NCI-H2171 treated with DMSO at 0.1 percent for 48 hours (cell line): ENCODE measurements around the gene ATXN1.

ENCODE experiments used
- DNase-seq: peaks from one replicate; lab custom pipeline; 2025; lab: John Stamatoyannopoulos, UW

The ATXN1 gene

DNA sequence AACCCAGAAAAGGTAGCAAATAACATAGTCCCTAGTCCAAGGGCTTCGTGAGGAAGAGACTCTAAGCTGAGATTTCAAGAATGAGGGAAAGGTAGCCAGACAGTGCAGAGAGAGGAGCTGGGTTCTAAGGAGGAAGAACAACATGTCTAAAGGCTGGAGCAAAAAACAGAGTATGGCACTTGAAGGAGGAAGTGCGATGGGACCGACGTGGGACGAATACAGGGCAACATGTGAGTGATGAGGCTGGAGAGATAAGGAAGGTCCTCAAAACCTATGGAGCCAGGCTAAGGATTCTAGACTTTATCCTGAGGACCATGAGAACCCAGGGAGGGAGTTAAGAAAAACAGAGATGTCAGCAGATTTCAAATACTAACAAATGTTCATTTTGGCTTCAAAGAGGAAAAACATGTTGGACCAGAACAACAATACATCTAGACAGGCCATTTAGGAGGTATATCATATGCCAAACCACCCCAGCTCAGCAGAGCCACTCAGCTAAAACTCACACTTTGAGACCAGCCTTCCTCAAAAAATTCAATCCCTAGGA, 17.5 kb downstream of the ATXN1 start:
- no peak for DNase-seq

DNA sequence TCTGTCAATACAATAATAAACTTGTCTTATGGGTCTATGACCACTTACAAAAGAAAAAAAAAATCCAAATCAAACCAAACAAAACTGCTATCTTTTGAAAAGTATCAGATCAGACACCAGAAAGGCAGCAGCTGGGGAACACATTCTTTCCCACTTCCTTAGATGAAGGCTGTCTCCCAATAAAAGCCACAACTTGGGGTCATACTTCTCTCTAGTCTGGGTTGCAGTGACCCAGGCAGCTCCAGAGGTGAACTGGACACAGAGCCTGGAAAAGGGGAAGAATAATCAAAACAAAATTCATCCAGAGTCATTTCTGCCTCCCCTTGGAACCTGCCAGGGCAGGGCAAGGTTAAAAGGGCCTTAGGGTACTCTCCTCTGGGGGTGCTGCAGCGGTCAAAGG, 19.1 kb downstream of the ATXN1 start:
- no peak for DNase-seq

DNA sequence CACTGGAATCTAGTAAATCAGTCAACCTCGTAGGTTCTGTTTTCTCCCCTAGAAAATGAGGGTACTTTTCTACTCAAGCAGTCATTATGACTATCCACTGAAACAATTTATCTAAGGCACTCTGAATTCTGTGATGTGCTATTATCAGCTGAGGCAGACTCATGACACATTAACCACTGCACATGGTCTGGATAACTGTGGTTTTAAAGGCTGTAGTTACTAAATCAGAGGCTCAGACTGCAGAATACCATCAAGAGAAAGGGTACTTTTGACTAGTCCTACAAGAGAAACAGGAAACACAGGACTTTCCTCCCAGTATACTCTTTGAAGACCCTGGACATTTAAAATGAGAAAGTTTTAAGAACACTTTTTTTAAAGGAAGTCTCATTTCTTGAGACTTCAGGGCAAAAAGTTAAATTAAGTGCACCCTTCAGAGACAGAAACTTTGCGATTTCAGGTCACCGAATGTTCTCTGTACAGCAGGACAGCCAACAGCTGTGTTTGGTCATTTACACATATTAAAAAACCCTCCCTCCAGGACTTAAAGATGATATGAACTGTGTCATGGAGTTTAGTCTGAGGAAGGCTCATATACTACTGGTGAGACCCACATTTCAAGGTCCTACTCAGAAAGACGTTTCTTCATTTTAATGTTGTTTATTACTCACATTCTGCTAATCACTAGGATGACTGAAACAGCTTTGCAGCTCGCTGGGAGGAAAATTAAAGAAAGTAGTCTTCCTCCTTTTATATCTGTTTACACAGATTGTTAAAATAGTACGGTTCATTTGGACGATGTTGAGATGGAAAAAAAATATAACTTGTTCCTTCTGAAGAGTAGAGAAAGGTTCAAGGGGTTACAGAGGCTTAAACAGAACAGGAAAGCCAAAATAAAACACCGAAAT, 19.9 kb downstream of the ATXN1 start:
- DNase-seq, result no peak

DNA sequence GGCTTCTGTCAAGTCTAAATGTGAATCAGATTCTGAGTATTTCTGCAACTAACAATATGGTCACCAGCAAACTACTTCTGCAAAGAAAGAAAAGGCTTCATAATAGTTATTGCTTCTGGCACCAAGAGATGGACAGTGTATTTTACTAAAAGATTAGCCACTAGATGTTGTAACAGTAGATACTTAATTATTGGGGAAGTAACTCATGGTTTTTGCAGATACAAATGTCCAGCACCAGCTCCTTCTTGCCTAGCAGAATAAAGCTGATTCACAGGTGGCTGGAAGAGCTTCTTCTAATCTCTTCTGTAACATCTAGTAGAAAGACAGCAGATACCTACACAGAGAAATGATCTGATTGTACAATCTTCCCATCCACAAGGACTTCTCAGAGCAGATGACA, 21.2 kb downstream of the ATXN1 start:
- no peak for DNase-seq

- DNase-seq, result no peak
Observed at GRCh38 chr6:16739329-16739801, 21.9 kb downstream of the ATXN1 start.

DNA sequence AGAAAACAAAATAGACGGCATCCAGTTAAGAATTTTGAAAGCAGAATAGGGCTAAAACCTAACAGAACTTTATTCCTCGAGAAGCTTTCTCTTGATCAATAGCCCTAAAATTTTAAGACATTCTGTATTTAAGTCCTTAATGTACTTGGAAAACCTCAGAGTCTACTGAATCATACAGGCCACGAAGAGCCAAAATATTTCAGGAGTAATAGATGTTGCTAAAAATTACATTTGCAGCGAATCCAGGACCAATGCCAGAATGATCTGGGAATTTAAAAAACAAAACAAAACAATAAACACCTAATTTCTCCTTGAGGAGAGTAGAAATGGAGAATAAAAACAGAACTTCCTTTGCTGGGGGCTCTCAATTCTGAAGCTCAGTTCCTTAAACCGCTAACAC, 23.3 kb downstream of the ATXN1 start:
- no peak for DNase-seq

- no peak for DNase-seq
Observed at GRCh38 chr6:16736856-16737775, 24.1 kb downstream of the ATXN1 start.

GRCh38 chr6:16735014-16735413, 26.2 kb downstream of the ATXN1 start:
- no peak for DNase-seq

GRCh38 chr6:16733085-16733484, 28.2 kb downstream of the ATXN1 start:
- no peak for DNase-seq

GRCh38 chr6:16731478-16732051, 29.7 kb downstream of the ATXN1 start:
- DNase-seq, result no peak

- no peak for DNase-seq
Observed at GRCh38 chr6:16730738-16731477, 30.4 kb downstream of the ATXN1 start.

DNA sequence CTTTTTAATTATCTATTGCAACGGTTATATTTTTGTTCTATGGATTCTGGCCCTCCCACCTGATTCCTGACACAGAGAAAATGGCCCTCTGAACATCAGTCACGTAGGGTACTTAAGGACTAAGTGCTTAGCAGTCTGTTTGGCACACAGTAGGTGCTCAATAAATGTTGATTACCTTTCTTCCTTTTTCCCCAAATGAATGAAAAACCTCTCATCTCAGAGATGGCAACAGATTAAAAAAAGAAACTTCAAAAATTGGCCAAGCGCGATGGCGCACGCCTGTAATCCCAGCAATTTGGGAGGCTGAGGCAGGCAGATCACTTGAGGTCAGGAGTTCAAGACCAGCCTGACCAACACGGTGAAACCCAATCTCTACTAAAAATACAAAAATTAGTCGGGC, 31.5 kb downstream of the ATXN1 start:
- no peak for DNase-seq

DNA sequence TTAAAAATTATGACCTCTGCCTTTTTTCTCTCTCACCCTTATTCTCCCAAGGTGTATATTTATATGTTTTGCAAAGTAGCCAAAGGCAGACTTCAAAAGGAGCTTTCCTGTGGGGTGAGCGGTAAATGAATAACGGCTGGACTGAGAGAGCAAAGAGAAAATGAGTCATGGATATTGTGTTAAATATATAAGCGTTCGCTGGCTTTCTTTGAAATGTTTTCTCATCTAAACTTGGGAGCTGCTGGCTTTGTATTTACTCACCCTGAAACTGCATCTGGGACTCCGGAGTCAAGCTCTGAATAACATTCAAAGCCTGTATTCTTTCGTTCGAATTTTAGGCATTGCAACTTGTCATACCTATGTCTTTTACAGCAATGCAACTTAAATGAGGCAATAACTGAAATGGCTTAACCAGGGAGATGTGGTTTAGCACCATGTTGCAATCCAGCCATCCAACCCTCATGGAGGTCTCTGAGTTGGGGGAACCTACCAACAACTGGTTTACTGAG, 32.0 kb downstream of the ATXN1 start:
- no peak for DNase-seq

DNA sequence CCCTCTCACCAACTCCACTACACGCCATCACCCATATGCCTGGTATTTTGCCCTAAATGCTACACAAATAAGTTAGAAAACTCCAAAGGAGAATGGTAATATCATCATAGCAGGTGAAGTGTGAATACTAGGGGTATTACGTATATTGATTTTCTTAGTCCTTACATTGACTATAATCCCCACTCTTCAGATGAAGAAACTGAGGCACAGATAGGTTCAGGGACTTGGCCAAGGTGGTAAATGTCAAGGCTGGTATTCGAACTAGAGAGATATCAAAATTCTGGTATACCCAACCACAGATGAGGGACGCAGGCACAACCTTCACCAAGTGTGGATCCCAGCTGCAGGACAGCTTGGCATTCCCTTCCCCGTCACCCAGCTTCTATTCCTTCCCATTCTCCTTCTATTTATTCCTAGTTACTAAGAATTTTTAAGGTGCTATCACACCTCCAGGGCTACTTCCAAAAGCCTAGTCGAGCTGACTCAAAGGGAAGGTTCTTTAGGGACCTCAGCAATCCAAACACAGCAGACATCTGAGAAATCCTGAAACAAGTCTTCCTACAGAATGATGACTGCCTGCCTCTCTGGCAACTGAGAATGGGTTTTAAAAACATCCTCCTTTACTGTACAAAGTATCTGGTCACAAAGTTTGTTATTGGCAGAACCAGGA, 32.6 kb downstream of the ATXN1 start:
- DNase-seq, result no peak

DNA sequence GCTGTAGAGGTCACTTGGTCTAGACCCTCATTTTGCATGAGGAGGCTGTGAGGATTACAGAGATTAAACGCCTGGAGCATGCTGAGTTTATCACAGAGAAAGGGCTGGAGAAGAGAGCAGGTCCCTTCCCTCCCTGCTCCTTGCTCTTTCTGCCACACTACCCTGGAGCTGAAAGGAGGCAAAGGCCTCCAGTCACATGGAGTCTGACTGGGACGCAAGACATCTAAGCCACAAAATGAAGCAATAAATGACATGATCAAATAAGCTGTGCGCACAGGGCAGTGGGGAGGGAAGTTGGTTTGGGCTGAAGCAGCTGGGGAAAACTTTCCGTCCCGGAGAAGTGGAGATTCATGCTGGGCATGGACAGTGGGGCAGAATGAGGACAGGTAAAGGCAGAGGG, 33.3 kb downstream of the ATXN1 start:
- no peak for DNase-seq

DNA sequence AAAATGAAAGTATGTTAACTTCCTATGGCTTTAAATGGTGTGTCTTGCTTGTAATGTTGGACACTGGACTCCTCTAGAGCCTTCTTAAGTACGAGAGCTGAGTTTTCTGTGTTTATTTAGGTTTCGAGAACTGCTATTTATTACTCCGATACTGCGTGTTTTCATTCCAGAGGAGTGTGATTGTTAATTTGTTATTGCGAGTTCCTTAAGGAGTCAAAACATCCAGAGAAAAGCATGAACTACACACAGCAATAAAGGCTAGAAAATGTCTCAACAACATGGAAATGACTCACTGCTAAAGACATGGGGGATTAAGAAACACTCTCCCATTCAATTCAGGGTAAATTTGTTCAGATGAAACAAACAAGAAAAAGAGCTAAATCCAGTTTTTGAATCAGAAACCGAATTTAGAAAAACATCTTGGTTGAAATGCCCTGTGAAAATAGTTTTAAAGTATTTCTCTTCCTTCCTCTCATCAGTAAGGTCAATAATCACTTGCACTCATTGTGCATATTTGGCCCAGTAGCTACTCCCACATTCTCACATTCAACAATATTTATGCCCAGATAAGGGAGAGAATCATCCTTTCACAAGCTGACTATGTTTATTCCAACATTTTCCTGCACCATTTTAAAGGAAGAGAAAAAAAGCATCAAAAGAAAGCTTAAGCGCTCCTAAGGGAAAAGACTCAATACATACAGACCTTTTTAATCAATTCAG, 36.0 kb downstream of the ATXN1 start:
- no peak for DNase-seq

DNA sequence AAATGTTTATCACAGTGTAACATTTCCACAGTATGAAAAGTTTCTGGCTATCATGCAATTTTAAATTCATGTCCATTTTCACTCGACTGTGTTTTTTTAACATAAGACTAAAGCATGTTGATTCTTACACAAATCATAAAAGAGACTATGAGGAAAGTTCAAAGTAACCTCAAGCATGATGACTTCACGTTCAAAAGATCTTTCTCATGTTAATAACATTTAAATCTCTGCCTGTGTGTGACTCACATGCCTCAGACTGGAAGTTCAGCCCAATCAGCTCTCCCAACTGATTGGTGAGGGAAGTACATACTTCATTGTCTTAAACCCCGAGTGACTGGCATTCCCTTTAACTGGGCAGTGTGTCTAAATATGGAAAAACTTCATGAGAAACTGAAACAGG, 37.4 kb downstream of the ATXN1 start:
- no peak for DNase-seq

- no peak for DNase-seq
Observed at GRCh38 chr6:16723402-16723801, 37.9 kb downstream of the ATXN1 start.

DNA sequence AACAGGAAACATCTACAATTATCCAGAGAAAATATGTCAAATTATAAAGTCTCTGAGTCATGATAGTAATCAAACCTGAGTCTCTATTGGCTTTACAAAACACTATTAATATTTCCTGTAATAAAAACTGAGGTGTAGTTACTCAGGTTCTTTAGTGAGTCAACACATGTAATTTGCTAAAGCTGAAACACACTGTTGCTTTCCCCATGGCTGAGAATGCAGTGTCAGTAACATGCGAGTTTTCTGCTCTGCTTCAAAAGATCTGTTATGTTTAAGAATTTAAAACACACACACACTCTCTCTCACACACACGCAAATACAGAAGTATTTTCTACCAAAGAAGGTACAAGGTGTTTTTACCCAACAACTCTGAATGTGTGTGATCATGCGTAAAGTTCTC, 38.6 kb downstream of the ATXN1 start:
- DNase-seq, result no peak

DNA sequence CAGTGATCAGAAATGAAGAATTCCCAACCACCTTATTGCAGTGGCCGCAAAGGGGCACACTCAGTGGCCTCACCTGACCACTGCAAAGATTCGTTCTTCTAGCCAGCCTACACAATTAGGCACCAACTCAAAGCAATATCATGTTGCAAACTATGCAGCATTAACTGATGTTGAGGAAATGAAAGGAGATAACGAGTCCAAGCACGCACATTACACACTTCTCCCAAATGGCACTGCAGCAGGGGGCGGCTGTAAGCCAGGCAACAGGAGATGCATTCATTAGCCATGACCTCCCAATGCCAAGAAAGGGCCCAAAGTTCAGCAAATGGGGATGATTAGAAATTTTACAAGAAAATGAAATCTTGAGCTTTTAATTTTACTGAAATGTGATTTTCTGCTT, 39.3 kb downstream of the ATXN1 start:
- no peak for DNase-seq
